ENCODE data around the gene BAHCC1.
A peak's percentile ranks its signal among the peaks of the same experiment; 100 is the strongest.

Gene BAHCC1

GRCh38 chr17:81386646-81387099 lies 8.6 kb upstream of the BAHCC1 start:
- no peak for DNase-seq (ENCODE audit: low read depth in 2 of 2)

GRCh38 chr17:81387100-81388090 lies 7.9 kb upstream of the BAHCC1 start:
- no peak for DNase-seq (ENCODE audit: low read depth in 2 of 2)

GRCh38 chr17:81388091-81388611 lies 7.1 kb upstream of the BAHCC1 start:
- no peak for DNase-seq (ENCODE audit: low read depth in 2 of 2)

- no peak for DNase-seq (ENCODE audit: low read depth in 2 of 2)
Observed at GRCh38 chr17:81388612-81389367, 6.5 kb upstream of the BAHCC1 start.

GRCh38 chr17:81389585-81389984 lies 5.7 kb upstream of the BAHCC1 start:
- DNase-seq (ENCODE audit: low read depth in 2 of 2), result no peak

- DNase-seq (ENCODE audit: low read depth in 2 of 2), result no peak
Observed at GRCh38 chr17:81390029-81390872, 5.0 kb upstream of the BAHCC1 start.

GRCh38 chr17:81390873-81391255 lies 4.4 kb upstream of the BAHCC1 start:
- no peak for DNase-seq (ENCODE audit: low read depth in 2 of 2)

- no peak for DNase-seq (ENCODE audit: low read depth in 2 of 2)
Observed at GRCh38 chr17:81391293-81391935, 3.8 kb upstream of the BAHCC1 start.

- no peak for DNase-seq (ENCODE audit: low read depth in 2 of 2)
Observed at GRCh38 chr17:81391936-81392908, 3.0 kb upstream of the BAHCC1 start.

GRCh38 chr17:81392909-81393654 lies 2.2 kb upstream of the BAHCC1 start:
- no peak for DNase-seq (ENCODE audit: low read depth in 2 of 2)

- DNase-seq (ENCODE audit: low read depth in 2 of 2), result peak; percentile 100
Observed at GRCh38 chr17:81393684-81394376, 1.4 kb upstream of the BAHCC1 start.

- no peak for DNase-seq (ENCODE audit: low read depth in 2 of 2)
Observed at GRCh38 chr17:81394377-81394920, 808 bp upstream of the BAHCC1 start.

- DNase-seq (ENCODE audit: low read depth in 2 of 2), result no peak
Observed at GRCh38 chr17:81395600-81396277, 482 bp downstream of the BAHCC1 start.

GRCh38 chr17:81396278-81396721 lies 1.0 kb downstream of the BAHCC1 start:
- DNase-seq (ENCODE audit: low read depth in 2 of 2), result no peak

GRCh38 chr17:81396722-81397313 lies 1.6 kb downstream of the BAHCC1 start:
- no peak for DNase-seq (ENCODE audit: low read depth in 2 of 2)

- no peak for DNase-seq (ENCODE audit: low read depth in 2 of 2)
Observed at GRCh38 chr17:81397314-81398175, 2.3 kb downstream of the BAHCC1 start.
